Peyer's patch (tissue), 4 donors: ENCODE measurements around the gene CGN. TPM values are rescaled to one million over a fixed set of nuclear protein-coding genes. Genes with fewer than 3 reads are reported as not detected.

ENCODE experiments used
- DNase-seq, 3 donors: peaks; one replicate each; pipeline ENCODE4 v3.0.0-alpha.2; 2017 to 2019
- H3K27ac ChIP-seq, 4 donors: fragments of 200-600 bp; sonication (generic); one replicate each; pipeline ENCODE4 v1.5.1; 2016 to 2019
- H3K27me3 ChIP-seq, 2 donors: fragments of 200-600 bp; sonication (generic); one replicate each; pipeline ENCODE4 v1.5.1; 2019
- H3K36me3 ChIP-seq, 3 donors: fragments of 200-600 bp; sonication (generic); one replicate each; pipeline ENCODE4 v1.5.1; 2016 to 2019
- H3K4me1 ChIP-seq, 4 donors: fragments of 200-600 bp; sonication (generic); one replicate each; pipeline ENCODE4 v1.5.1; 2016 to 2019
- H3K4me3 ChIP-seq, 4 donors: fragments of 200-600 bp; sonication (generic); 1 replicate in 3 of 4; 2 replicates in 1 of 4; pipeline ENCODE4 v1.5.1; 2016 to 2019; ENCODE audit warnings: mild to moderate bottlenecking in 1 of 4
- H3K9me3 ChIP-seq, 4 donors: fragments of 200-600 bp; sonication (generic); one replicate each; pipeline ENCODE4 v1.5.1; 2016 to 2019; ENCODE audit warnings: mild to moderate bottlenecking in 1 of 4
- CTCF ChIP-seq, 6 experiments: fragments of 450-650 bp in 4 of 6; fragments of 200-600 bp in 2 of 6; sonication (generic) in 1 of 6; IDR thresholded peaks; one replicate each; pipeline ENCODE4 v1.5.1; 2017 to 2019; ENCODE audit warnings: antibody characterized with exemption in 6 of 6, mild to moderate bottlenecking in 3 of 6, moderate library complexity in 1 of 6
- POLR2A ChIP-seq, 2 donors: fragments of 450-650 bp; IDR thresholded peaks; one replicate each; pipeline ENCODE4 v1.5.1; 2017; ENCODE audit warnings: antibody characterized with exemption in 2 of 2, mild to moderate bottlenecking in 2 of 2, moderate library complexity in 2 of 2
- total RNA-seq, 4 donors: library from RNA; depleted of rRNA; stranded (reverse); fragments of >200 nt; gene quantifications; one replicate each; pipeline ENCODE4 v1.1.0, GENCODE V29; 2016

The CGN gene
- total RNA-seq, 4 donors from 2014 or later, result 34.7 to 180 (median 160) TPM

DNA sequence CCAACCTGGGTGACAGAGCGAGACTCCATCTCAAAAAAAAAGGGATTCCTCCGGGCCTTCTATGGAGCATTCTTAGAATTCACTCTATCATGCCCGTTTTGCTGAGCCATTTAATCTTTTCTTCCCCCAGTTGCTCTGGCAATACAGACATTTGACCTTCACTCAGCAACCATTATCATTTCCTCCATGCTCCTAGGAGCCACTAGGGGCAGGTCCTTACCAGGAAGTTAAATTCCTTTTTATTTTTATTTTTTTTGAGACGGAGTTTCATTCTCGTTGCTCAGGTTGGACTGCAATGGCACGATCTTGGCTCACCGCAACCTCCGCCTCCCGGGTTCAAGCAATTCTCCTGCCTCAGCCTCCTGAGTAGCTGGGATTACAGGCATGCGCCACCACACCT lies 9.7 kb upstream of the CGN start:
- peaks cover 0 to 5% (median 0%) of the 10 kb centered on the region in 4 donors for H3K4me1 ChIP-seq
- no peak for DNase-seq
- H3K27ac ChIP-seq, result peak overlapping the region in 2 of 4 donors; percentile 67 to 87
- H3K36me3 ChIP-seq, result no peaks in the 10 kb centered on the region
- TF ChIP-seq CTCF (IDR thresholded peaks at IDR 0.05), result peak in 3 of 6 experiments; percentile 63 to 67 (median 63)
- no peak for TF ChIP-seq POLR2A (IDR thresholded peaks at IDR 0.05)
- no peaks in the 10 kb centered on the region for H3K27me3 ChIP-seq
- H3K9me3 ChIP-seq, result no peaks in the 10 kb centered on the region
- H3K4me3 ChIP-seq, result no peak overlapping the region

DNA sequence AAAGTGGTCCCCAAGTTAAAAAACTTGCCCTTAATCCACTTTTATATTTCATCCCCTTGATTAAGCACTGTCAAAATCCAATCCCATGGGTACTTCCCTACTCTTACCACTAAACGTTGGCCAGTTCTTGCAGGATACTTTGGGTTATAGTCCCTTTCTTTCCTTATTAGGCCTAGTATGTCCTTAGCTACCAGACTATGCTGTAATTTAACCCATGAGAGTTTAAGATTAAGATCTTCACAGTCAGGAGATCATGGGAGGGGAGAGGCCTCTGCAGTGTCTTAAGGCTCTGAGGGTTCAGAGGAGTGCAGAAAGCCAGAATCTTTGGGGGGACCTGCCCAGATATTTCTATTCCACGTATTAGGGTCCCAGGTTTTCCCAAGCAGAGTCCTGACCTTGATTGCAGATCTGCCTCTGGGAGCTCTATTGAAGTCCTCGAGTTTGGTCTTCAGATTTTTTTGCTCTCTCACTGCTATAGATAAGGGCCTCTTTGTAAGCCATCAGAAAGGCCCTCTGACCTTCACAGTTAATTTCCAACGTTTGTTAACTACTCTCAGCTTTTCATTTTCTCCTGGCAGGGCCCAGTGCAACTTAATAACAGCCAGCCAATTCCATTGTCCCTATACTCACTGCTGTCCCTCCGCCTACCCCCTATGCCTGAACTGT lies 9.0 kb upstream of the CGN start:
- Histone ChIP-seq H3K36me3 (no peaks in the 10 kb centered on the region), H3K9me3 (no peaks in the 10 kb centered on the region), H3K4me3 (no peak overlapping the region), H3K4me1 (peaks cover 0 to 5% (median 0%) of the 10 kb centered on the region in 4 donors), H3K27ac (peak overlapping the region in 2 of 4 donors; percentile 67 to 87), H3K27me3 (no peaks in the 10 kb centered on the region)
- no peak for TF ChIP-seq POLR2A (IDR thresholded peaks at IDR 0.05)
- no peak for TF ChIP-seq CTCF (IDR thresholded peaks at IDR 0.05)
- DNase-seq, result no peak

GRCh38 chr1:151502859-151503780 lies 8.1 kb upstream of the CGN start:
- TF ChIP-seq POLR2A (IDR thresholded peaks at IDR 0.05), result no peak
- TF ChIP-seq CTCF (IDR thresholded peaks at IDR 0.05), result no peak
- peak overlapping the region in 2 of 4 donors; percentile 67 to 87 for H3K27ac ChIP-seq
- no peaks in the 10 kb centered on the region for H3K9me3 ChIP-seq
- H3K27me3 ChIP-seq, result no peaks in the 10 kb centered on the region
- no peak overlapping the region for H3K4me3 ChIP-seq
- DNase-seq, result no peak
- H3K4me1 ChIP-seq, result peaks cover 0 to 5% (median 0%) of the 10 kb centered on the region in 4 donors
- no peaks in the 10 kb centered on the region for H3K36me3 ChIP-seq

- TF ChIP-seq POLR2A (IDR thresholded peaks at IDR 0.05) (no peak), CTCF (IDR thresholded peaks at IDR 0.05) (no peak)
- Histone ChIP-seq H3K9me3 (no peaks in the 10 kb centered on the region), H3K4me3 (no peak overlapping the region), H3K27me3 (no peaks in the 10 kb centered on the region), H3K4me1 (peaks cover 0 to 5% (median 0%) of the 10 kb centered on the region in 4 donors), H3K27ac (no peak overlapping the region), H3K36me3 (no peaks in the 10 kb centered on the region)
- no peak for DNase-seq
Observed at GRCh38 chr1:151504252-151504651, 6.9 kb upstream of the CGN start.

GRCh38 chr1:151504759-151505158 lies 6.4 kb upstream of the CGN start:
- H3K36me3 ChIP-seq, result no peaks in the 10 kb centered on the region
- no peak overlapping the region for H3K27ac ChIP-seq
- peaks cover 0 to 2% (median 0%) of the 10 kb centered on the region in 4 donors for H3K4me1 ChIP-seq
- no peak for TF ChIP-seq POLR2A (IDR thresholded peaks at IDR 0.05)
- no peak for TF ChIP-seq CTCF (IDR thresholded peaks at IDR 0.05)
- no peaks in the 10 kb centered on the region for H3K9me3 ChIP-seq
- DNase-seq, result no peak
- H3K4me3 ChIP-seq, result no peak overlapping the region
- no peaks in the 10 kb centered on the region for H3K27me3 ChIP-seq
